WERI-Rb-1 (cell line): ENCODE results near the gene SLC25A21.

Experiments used
- DNase-seq: peaks from one replicate; pipeline ENCODE4 v3.0.0-alpha.2; 2020
- H3K27ac ChIP-seq: fragments of 250-450 bp; sonication (Bioruptor Pico); 2 replicates; pipeline ENCODE4 v1.5.1; 2020; ENCODE audit warnings: mild to moderate bottlenecking, moderate library complexity
- H3K27me3 ChIP-seq: fragments of 250-450 bp; sonication (Bioruptor Pico); 2 replicates; pipeline ENCODE4 v1.5.1; 2021; ENCODE audit warnings: mild to moderate bottlenecking, low read depth, moderate library complexity; ENCODE audit not compliant: insufficient read depth, severe bottlenecking
- H3K36me3 ChIP-seq: fragments of 250-450 bp; sonication (Bioruptor Pico); 2 replicates; pipeline ENCODE4 v1.5.1; 2020; ENCODE audit warnings: mild to moderate bottlenecking, moderate library complexity
- H3K4me3 ChIP-seq: 2 replicates; pipeline ENCODE4 v1.5.1; 2011; ENCODE audit warnings: low read depth, mild to moderate bottlenecking, control low read depth, low read length
- H3K9me3 ChIP-seq: fragments of 250-450 bp; sonication (Bioruptor Pico); 2 replicates; pipeline ENCODE4 v1.5.1; 2021; ENCODE audit warnings: mild to moderate bottlenecking, moderate library complexity; ENCODE audit not compliant: severe bottlenecking
- TF ChIP-seq, protein P1 (sequence below): IDR thresholded peaks from 2 replicates; pipeline ENCODE4 v1.5.1; 2011; ENCODE audit warnings: low read depth, mild to moderate bottlenecking, control low read depth, inconsistent platforms, low read length

The SLC25A21 gene

GRCh38 chr14:37116933-37117849 lies 55.2 kb downstream of the SLC25A21 start:
- Histone ChIP-seq H3K27me3 (peaks cover 47% of the 10 kb centered on the region), H3K9me3 (peaks cover 5% of the 10 kb centered on the region), H3K36me3 (no peaks in the 10 kb centered on the region), H3K4me3 (no peak overlapping the region), H3K27ac (no peak overlapping the region)
- no peak for DNase-seq
- TF ChIP-seq, protein P1, sequence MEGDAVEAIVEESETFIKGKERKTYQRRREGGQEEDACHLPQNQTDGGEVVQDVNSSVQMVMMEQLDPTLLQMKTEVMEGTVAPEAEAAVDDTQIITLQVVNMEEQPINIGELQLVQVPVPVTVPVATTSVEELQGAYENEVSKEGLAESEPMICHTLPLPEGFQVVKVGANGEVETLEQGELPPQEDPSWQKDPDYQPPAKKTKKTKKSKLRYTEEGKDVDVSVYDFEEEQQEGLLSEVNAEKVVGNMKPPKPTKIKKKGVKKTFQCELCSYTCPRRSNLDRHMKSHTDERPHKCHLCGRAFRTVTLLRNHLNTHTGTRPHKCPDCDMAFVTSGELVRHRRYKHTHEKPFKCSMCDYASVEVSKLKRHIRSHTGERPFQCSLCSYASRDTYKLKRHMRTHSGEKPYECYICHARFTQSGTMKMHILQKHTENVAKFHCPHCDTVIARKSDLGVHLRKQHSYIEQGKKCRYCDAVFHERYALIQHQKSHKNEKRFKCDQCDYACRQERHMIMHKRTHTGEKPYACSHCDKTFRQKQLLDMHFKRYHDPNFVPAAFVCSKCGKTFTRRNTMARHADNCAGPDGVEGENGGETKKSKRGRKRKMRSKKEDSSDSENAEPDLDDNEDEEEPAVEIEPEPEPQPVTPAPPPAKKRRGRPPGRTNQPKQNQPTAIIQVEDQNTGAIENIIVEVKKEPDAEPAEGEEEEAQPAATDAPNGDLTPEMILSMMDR = no peak

- Histone ChIP-seq H3K9me3 (peaks cover 5% of the 10 kb centered on the region), H3K27ac (no peak overlapping the region), H3K27me3 (peaks cover 34% of the 10 kb centered on the region), H3K4me3 (no peak overlapping the region), H3K36me3 (no peaks in the 10 kb centered on the region)
- DNase-seq = no peak
- TF ChIP-seq, protein P1 = no peak
These were observed 57.0 kb downstream of the SLC25A21 start for GRCh38 chr14:37115406-37115805.

DNA sequence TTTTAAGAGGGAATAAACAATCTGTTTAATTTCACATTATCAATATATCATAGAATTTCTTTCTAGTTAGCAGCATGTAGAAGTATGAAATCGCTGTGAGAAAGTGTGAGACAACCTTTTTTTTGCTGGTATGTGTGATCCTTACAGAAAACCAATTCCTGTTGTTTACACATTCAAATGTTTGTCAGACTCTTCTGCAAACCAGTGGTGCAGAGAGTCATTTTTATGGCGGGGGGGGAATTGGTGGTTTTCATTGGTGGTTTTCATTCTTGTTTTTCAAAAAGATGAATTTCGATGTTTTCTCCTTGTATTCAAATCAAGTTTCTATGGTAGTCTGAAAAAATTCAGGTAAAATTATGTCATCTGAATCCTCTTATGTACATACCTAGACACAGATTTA lies 57.8 kb downstream of the SLC25A21 start:
- Histone ChIP-seq H3K4me3 (no peak overlapping the region), H3K36me3 (no peaks in the 10 kb centered on the region), H3K9me3 (peaks cover 5% of the 10 kb centered on the region), H3K27me3 (peaks cover 33% of the 10 kb centered on the region), H3K27ac (no peak overlapping the region)
- DNase-seq = no peak
- TF ChIP-seq, protein P1 = no peak

DNA sequence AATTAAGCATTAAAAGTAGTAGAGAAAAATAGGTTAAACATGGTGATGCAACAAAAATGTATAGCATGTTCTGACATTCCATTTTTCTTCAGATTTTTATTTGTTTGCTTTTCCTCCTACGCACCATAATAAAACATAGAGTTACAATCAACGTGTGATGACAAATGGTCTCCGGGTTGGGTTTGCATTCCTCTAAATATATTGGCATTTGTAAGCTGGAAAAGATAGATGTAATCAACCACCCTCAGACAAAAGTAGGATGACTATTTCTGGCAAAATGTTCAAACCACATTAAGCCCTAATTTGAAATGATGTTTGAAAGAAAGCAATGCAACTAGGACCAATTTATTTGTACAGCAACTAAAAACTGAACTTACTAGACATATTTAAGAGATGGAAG lies 58.4 kb downstream of the SLC25A21 start:
- Histone ChIP-seq H3K9me3 (peaks cover 5% of the 10 kb centered on the region), H3K36me3 (no peaks in the 10 kb centered on the region), H3K27me3 (peaks cover 27% of the 10 kb centered on the region), H3K27ac (no peak overlapping the region), H3K4me3 (no peak overlapping the region)
- no peak for DNase-seq
- TF ChIP-seq, protein P1 = no peak

- TF ChIP-seq, protein P1 = no peak
- DNase-seq = no peak
- H3K9me3 ChIP-seq = no peaks in the 10 kb centered on the region
- H3K4me3 ChIP-seq = no peak overlapping the region
- H3K36me3 ChIP-seq = no peaks in the 10 kb centered on the region
- peaks cover 36% of the 10 kb centered on the region for H3K27me3 ChIP-seq
- no peak overlapping the region for H3K27ac ChIP-seq
These were observed 74.3 kb downstream of the SLC25A21 start for GRCh38 chr14:37098132-37098531.
